ENCODE data around the gene FOXN1. TPM values are rescaled to one million over a fixed set of nuclear protein-coding genes. Genes with fewer than 3 reads are reported as not detected.

Gene FOXN1
- total and polyA plus RNA-seq, 10 of the 15 experiments (the other 5 are each of a cell fraction or from before 2014, with no cell fraction given): not detected

DNA sequence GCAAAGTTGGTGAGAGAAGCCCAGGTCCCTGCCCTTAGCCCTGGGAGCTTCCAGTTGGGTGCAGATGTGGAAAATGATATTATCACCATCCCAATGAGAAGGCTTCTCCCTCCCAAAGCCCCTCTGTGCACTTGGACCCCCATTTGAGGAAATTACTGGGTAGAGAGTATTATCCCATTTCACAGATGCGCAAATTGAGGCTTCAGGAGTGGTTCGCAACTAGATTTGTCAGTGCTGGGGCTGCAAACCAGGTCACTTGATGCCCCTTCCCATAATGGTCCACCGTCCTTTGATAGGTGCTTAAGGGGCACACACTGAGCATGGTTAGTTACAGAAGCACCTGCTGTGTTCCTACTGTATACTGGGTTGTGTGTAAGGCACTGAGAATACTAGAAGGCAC lies 14.3 kb upstream of the FOXN1 start:
- no peak overlapping the region for H2AFZ ChIP-seq (ENCODE audit: control insufficient read depth, low read depth, low read length)
- no peaks in the 10 kb centered on the region for H3K36me3 ChIP-seq (ENCODE audit: control insufficient read depth in 2 of 2, insufficient read depth in 2 of 2, low read length in 1 of 2)
- H4K20me1 ChIP-seq (ENCODE audit: control insufficient read depth, insufficient read depth): no peaks in the 10 kb centered on the region
- in situ Hi-C loops (cut with MboI): no loop called here
- FAIRE-seq (no peak), ATAC-seq (no peak), DNase-seq (ENCODE audit: low read depth, low spot score) (no peak)
- no peak for TF ChIP-seq NFXL1 (IDR thresholded peaks at IDR 0.05; ENCODE audit: borderline replicate concordance)
- TF ChIP-seq FOXK2 (IDR thresholded peaks at IDR 0.05): no peak
- no peak for TF ChIP-seq SREBF1 (IDR thresholded peaks at IDR 0.05; ENCODE audit: low read length)
- no peak for TF ChIP-seq SMAD1 (IDR thresholded peaks at IDR 0.05; ENCODE audit: low read depth, partially characterized antibody)
- TF ChIP-seq KLF5 (IDR thresholded peaks at IDR 0.05; ENCODE audit: partially characterized antibody): no peak
- TF ChIP-seq TCF12 (IDR thresholded peaks at IDR 0.05; ENCODE audit: low read depth, low read length): no peak
- intact Hi-C loops (cut with micrococcal nuclease; ENCODE audit: unreplicated experiment): loop anchor here (5.0 kb wide), 1 partner anchor 125 kb away; no protein-coding TSS in a partner anchor
- H3K4me1 ChIP-seq (ENCODE audit: control insufficient read depth, insufficient read depth, low read length): 0 out of 2 replicates have a peak, but pooled peaks cover 6% of the 10 kb centered on the region
- no peaks in the 10 kb centered on the region for H3K79me2 ChIP-seq (ENCODE audit: control insufficient read depth, insufficient read depth, low read length)
- ChIA-PET RAD21 (ENCODE audit: unreplicated experiment) (no interaction called here), POLR2A (interaction anchor here (0.7 kb wide), 1 partner anchor 84 kb away, joined by 3 read pairs; no protein-coding TSS in a partner anchor), CTCF (interaction anchor here (0.9 to 16.1 kb wide), 5 partner anchors 44 to 161 kb away, joined by 3 to 316 read pairs (median 8); partner anchors contain the start of gene UNC119), SMC1A (ENCODE audit: uncharacterized antibody, unreplicated experiment) (interaction anchor here (1.0 to 4.0 kb wide), 4 partner anchors 9 to 74 kb away, joined by 3 to 32 read pairs (median 10); no protein-coding TSS in a partner anchor)
- H3K27me3 ChIP-seq (replicated peaks in 1 of 2; ENCODE audit: control insufficient read depth in 2 of 2, insufficient read depth in 2 of 2, low read length in 1 of 2): no peaks in the 10 kb centered on the region
- H3K4me2 ChIP-seq (ENCODE audit: control insufficient read depth, insufficient read depth): no peak overlapping the region
- WGBS (ENCODE audit: insufficient coverage, insufficient replicate concordance, low lambda C conversion rate, missing lambda C conversion rate): 65% methylated on average over 3 of the region's 3 CpGs
- peaks cover 2% of the 10 kb centered on the region; the same call in 2 of the 3 replicates for H3K9me3 ChIP-seq (replicated peaks; ENCODE audit: control insufficient read depth, insufficient read depth, low read length)
- no TSS peak for BruUV-seq (replicated peaks)
- H3K27ac ChIP-seq (ENCODE audit: control insufficient read depth, insufficient read depth): no peak overlapping the region
- H3K9ac ChIP-seq (ENCODE audit: control insufficient read depth, insufficient read depth, low read length): no peak overlapping the region
- no peak overlapping the region for H3K4me3 ChIP-seq

Measured in GM12878 (cell line).